ENCODE data around the gene AUP1.

DNA sequence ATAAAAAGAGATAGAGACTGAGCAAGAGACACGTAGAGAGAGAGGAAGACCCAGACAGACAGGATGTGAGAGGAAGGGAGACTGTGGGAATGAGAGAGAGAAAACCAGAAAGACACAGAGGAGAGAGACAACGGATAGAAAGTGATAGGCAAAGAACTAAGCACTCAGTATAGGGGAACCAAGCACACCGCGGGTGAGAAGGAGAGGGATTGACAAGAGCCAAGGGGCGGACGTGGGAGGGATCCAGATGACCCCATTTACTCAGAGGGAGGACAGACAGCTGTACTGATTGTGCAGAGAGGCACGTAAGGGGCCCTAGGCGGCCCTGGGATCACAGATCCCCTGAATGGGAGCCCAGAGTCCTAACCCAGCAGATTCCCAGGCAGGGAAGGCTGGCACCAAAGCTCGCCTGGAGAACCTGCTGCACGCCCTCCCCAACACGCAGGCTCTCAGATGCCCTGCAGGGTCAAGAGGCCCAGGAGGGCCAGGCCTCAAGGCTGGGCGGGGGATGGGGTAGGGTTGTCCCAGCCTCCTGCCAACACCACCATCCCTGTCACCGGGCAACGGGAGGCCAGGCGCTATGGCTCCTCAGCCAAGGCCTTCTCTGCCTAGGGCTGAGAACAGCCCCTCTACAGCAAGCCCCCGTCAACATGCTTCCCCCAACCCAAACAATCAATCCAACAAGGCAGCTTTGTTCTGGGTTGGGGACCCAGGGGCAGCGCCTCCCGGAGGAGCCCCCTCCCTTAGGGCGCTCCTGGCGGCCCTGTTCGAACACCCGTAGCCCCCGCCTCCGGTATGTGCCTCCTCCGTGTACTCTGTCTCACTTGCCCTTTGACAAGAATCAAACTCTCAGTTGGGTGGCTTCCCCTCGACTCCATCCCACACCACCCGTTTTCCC lies 23.7 kb upstream of the AUP1 start:
- TF ChIP-seq, protein P1, sequence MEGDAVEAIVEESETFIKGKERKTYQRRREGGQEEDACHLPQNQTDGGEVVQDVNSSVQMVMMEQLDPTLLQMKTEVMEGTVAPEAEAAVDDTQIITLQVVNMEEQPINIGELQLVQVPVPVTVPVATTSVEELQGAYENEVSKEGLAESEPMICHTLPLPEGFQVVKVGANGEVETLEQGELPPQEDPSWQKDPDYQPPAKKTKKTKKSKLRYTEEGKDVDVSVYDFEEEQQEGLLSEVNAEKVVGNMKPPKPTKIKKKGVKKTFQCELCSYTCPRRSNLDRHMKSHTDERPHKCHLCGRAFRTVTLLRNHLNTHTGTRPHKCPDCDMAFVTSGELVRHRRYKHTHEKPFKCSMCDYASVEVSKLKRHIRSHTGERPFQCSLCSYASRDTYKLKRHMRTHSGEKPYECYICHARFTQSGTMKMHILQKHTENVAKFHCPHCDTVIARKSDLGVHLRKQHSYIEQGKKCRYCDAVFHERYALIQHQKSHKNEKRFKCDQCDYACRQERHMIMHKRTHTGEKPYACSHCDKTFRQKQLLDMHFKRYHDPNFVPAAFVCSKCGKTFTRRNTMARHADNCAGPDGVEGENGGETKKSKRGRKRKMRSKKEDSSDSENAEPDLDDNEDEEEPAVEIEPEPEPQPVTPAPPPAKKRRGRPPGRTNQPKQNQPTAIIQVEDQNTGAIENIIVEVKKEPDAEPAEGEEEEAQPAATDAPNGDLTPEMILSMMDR (IDR thresholded peaks at IDR 0.05) = no peak
- no peak for TF ChIP-seq POLR2A (IDR thresholded peaks at IDR 0.05)
- no peak for TF ChIP-seq EP300 (IDR thresholded peaks at IDR 0.05)
- no peak for TF ChIP-seq POLR2AphosphoS5 (IDR thresholded peaks at IDR 0.05)
